Epithelial cell of alveolus of lung (primary cell): ENCODE measurements around the gene M6PR. TPM values are rescaled to one million over a fixed set of nuclear protein-coding genes. Genes with fewer than 3 reads are reported as not detected.

Experiments
- total RNA-seq: library from RNA; depleted of rRNA; stranded (reverse); fragments of >200 nt; gene quantifications from 2 replicates; pipeline ENCODE4 v1.2.1, GENCODE V29; 2015

The M6PR gene
- total RNA-seq = 78.8 and 82.2 TPM in 2 replicates

DNA sequence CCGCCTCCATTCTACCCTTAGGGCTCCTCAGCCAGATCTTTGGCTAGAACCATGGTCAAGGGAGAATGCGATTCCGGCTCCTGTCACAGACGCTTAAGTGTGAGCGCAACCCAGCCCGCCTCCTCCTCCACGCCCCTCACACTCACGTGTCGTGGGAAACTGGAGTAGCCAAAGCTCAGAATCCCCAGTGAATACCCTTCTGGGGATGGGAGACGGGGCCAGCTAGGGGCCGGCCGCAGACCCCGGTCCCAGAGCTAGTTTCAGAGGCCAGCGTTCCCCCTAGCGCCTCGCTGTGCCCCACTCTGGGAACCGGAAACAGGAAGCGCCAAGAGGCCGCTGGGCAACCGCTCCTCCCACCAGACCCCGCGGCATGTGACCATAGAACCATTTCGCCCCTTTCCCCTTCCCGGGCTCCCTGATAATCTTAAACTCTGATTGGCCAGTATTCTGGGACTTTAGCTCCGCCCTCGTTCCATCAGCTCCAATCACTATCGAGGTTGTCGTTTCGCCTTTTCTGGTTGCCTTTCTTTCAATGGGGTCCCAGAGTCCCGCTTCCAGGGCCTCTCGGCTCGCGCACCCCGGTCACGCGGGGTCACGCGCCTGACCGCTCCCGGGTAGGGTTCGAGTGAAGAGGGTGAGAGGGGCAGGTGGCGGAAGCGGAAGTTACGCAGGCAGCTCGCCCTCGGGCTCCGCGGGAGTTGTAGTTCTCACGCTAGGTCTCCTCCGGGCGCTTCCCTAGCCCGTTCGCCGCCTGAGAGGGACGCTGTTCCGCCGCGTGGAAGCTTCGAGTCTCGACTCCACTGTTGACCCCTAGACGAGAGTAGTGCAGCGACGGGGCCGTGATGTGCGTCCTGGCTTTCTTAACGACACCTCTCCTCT, at the start of gene M6PR:
Gene M6PR (minus strand): TSS at position 304 of the 879 bp plus-strand sequence. CDS start 3,241 bp downstream, outside the sequence.

DNA sequence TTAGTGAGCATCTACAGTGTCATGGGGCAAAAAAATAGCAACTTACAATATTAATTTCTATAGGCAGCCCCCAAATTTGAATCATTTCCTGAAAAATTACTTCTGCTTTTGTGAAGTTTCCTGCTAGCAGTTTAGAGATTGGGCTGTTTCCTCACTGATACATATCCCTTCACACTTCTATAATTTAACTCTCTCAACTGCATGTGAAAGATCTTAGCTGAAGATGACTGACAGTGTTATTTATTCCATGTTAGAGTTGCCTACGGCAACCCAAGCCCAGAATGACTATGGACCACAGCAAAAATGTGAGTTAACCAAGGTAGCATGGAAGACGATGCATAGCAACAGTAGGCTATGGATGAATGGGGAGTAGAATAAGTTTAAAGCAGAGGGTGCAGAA, 40.0 kb upstream of the M6PR start, which contains the start of gene KLRG1:
Gene KLRG1 (plus strand): TSS at position 134 of the 400 bp plus-strand sequence. CDS start 90 bp downstream, at position 224.

DNA sequence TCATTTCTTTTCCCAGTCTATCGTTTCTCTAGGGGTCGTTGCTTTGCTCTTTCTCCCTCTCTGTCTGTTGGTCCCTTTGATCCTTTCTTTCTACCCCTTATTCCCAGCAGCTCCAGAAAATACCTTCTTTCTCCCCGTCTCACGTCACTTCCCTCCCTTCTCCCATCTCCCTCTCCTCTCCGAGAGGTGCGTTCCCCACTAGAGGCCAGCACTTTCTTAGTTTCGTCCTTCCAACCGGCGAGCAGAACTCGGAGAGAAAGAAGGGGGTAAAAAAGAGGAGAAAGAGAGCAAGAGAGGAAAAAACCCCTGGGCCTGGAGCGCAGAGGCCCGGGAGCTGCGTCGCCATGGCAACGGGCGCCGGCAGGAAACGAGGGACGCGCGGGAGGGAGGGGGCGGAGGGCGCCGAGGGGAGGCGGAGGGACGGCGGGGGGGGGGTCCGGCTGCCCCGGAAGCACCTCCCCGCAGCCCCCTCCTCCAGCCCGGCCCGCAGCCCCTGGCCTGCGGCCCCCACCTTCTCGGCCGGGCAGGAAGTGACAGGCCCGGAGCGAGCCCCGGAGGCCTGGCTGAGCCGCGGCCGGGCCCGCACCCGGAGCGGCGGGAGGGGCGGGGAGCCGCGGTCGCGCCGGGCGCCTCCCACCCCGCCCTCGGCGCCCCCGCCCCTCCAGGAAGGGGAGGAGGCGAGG, 35.3 kb downstream of the M6PR start, which contains the start of gene PHC1:
Gene PHC1 (plus strand): TSS at position 477 of the 683 bp plus-strand sequence. CDS start 3,169 bp downstream, outside the sequence.

Other genes starting within 250 kb of the M6PR start
- not detected in 2 replicates for gene A2ML1, start 127.0 kb downstream of the M6PR start, total RNA-seq
- gene PHC1, start 35.1 kb downstream of the M6PR start, total RNA-seq = 21.6 and 37.6 TPM in 2 replicates
- gene KLRG1, start 39.9 kb upstream of the M6PR start, total RNA-seq = 1.4 and 3.0 TPM in 2 replicates
- 2.5 and 566 TPM in 2 replicates for gene A2M, start 166.3 kb upstream of the M6PR start, total RNA-seq